Natural killer cell (primary cell): ENCODE measurements around the gene KCNT2. TPM values are rescaled to one million over a fixed set of nuclear protein-coding genes. Genes with fewer than 3 reads are reported as not detected.
A peak's percentile ranks its signal among the peaks of the same experiment; 100 is the strongest.

ENCODE experiments used
- ATAC-seq, 3 donors: fragments of 150-1000 bp in 2 of 3; fragments of 200-7000 bp in 1 of 3; cut with Tn5 transposase; 1 replicate in 1 of 3; 2 replicates in 2 of 3; pipeline ENCODE4 v1.10.0; 2021; ENCODE audit warnings: mild to moderate bottlenecking in 2 of 3, moderate library complexity in 2 of 3
- DNase-seq, 2 donors: peaks; one replicate each; pipeline versions ENCODE4 v3.0.0 to v3.0.0-alpha.2; 2013 to 2021; ENCODE audit warnings: mixed read lengths in 1 of 2
- H3K27ac ChIP-seq: one replicate; pipeline ENCODE4 v1.5.1; 2013; ENCODE audit warnings: mild to moderate bottlenecking, low read length
- H3K27me3 ChIP-seq: one replicate; pipeline ENCODE4 v1.6.1; 2013; ENCODE audit warnings: low read length; ENCODE audit not compliant: control insufficient read depth, insufficient read depth
- H3K36me3 ChIP-seq: one replicate; pipeline ENCODE4 v1.6.1; 2013; ENCODE audit warnings: low read length; ENCODE audit not compliant: control insufficient read depth, insufficient read depth
- H3K4me1 ChIP-seq: one replicate; pipeline ENCODE4 v1.6.1; 2013; ENCODE audit warnings: low read length; ENCODE audit not compliant: control insufficient read depth, insufficient read depth
- H3K4me3 ChIP-seq: one replicate; pipeline ENCODE4 v1.5.1; 2013; ENCODE audit warnings: low read length
- H3K9me3 ChIP-seq: one replicate; pipeline ENCODE4 v1.6.1; 2013; ENCODE audit warnings: low read length; ENCODE audit not compliant: control insufficient read depth, insufficient read depth
- H3K27ac Mint-ChIP-seq, 2 donors: one replicate each; pipeline ENCODE4 v1.8.0; 2022; ENCODE audit warnings: mild to moderate bottlenecking in 2 of 2, mixed read lengths in 2 of 2, moderate library complexity in 1 of 2
- H3K27me3 Mint-ChIP-seq, 2 donors: one replicate each; pipeline ENCODE4 v1.8.0; 2022; ENCODE audit warnings: low read depth in 2 of 2, mixed read lengths in 2 of 2
- H3K36me3 Mint-ChIP-seq: one replicate; pipeline ENCODE4 v1.8.0; 2022; ENCODE audit warnings: mixed read lengths
- H3K4me1 Mint-ChIP-seq, 2 donors: one replicate each; pipeline ENCODE4 v1.8.0; 2022; ENCODE audit warnings: mixed read lengths in 2 of 2
- H3K4me3 Mint-ChIP-seq: one replicate; pipeline ENCODE4 v1.8.0; 2022; ENCODE audit warnings: mild to moderate bottlenecking, moderate library complexity, mixed read lengths
- H3K9me3 Mint-ChIP-seq, 2 donors: one replicate each; pipeline ENCODE4 v1.8.0; 2022; ENCODE audit warnings: mixed read lengths in 2 of 2
- CTCF ChIP-seq: fragments of 200-600 bp; IDR thresholded peaks from one replicate; pipeline ENCODE4 v1.8.0; 2022; ENCODE audit warnings: antibody characterized with exemption
- WGBS: methylation state at CpG from one replicate; pipeline ENCODE4 v1.1.7; 2013; ENCODE audit warnings: missing lambda C conversion rate; ENCODE audit not compliant: insufficient coverage; 5-methylcytosine and 5-hydroxymethylcytosine counted together
- intact Hi-C: fragments of 100-400 bp; cut with micrococcal nuclease; formaldehyde crosslinking; loops from one replicate; pipeline ENCODE4 v1.14.2; 2022
- total RNA-seq, 4 donors: library from RNA; stranded (reverse); fragments of 120-200 nt in 1 of 4; gene quantifications; one replicate each; pipeline versions ENCODE4 v1.2.3 to v1.2.4, GENCODE V29; 2013 to 2022

KCNT2 gene
- total RNA-seq, 3 donors from 2014 or later (not counting 1 experiment from before 2014, with no cell fraction given), result not detected

DNA sequence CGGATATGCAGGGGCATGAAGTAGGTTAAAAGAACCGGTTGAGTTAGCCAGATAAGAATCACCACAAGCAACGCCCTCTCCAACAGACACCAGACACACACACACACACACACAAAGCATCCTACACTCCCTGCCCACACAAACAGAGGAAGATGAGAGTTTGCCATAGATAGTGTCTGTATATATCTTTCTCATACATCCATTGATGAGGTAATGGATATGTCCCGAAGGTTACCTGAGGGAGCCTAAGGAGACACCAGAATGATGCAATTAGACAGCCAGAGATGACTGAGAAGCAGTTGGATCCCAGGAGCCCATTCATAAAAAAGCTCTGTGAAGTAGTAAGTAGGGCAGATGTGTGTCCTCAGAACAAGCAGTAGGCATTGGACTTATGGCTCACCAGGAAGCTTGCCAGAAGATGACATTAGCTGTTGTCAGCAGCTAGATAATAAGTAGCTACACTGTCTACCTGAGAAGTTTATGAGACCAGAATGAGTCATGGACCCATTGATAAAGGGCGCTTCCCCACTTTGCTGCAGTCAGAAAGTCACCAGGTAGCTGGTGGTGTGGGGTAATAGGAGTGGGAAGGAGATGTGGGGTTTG, 247.0 kb downstream of the KCNT2 start:
- ATAC-seq, result no peak
- Mint-ChIP-seq H3K4me1 (no peaks in the 10 kb centered on the region), H3K4me3 (no peak overlapping the region), H3K9me3 (peaks cover 0 to 8% of the 10 kb centered on the region in 2 donors), H3K36me3 (no peaks in the 10 kb centered on the region), H3K27ac (no peak overlapping the region), H3K27me3 (no peaks in the 10 kb centered on the region)
- H3K4me3 ChIP-seq, result no peak overlapping the region
- 84% methylated on average over 2 of the region's 5 CpGs for WGBS
- no peaks in the 10 kb centered on the region for H3K9me3 ChIP-seq
- intact Hi-C loops, result no loop called here
- no peak for TF ChIP-seq CTCF
- DNase-seq, result no peak
- H3K36me3 ChIP-seq, result no peaks in the 10 kb centered on the region
- H3K27ac ChIP-seq, result no peak overlapping the region
- H3K4me1 ChIP-seq, result no peaks in the 10 kb centered on the region
- no peaks in the 10 kb centered on the region for H3K27me3 ChIP-seq

GRCh38 chr1:196357913-196358312, 250.3 kb downstream of the KCNT2 start:
- Histone ChIP-seq H3K4me1 (no peaks in the 10 kb centered on the region), H3K27ac (no peak overlapping the region), H3K36me3 (no peaks in the 10 kb centered on the region), H3K4me3 (no peak overlapping the region), H3K27me3 (no peaks in the 10 kb centered on the region), H3K9me3 (no peaks in the 10 kb centered on the region)
- 83% methylated on average over 1 of the region's 1 CpG for WGBS
- Mint-ChIP-seq H3K27ac (no peak overlapping the region), H3K4me1 (no peaks in the 10 kb centered on the region), H3K9me3 (peaks cover 0 to 10% of the 10 kb centered on the region in 2 donors), H3K4me3 (no peak overlapping the region), H3K36me3 (no peaks in the 10 kb centered on the region), H3K27me3 (no peaks in the 10 kb centered on the region)
- ATAC-seq (no peak), DNase-seq (no peak)
- intact Hi-C loops, result no loop called here
- no peak for TF ChIP-seq CTCF

GRCh38 chr1:196355206-196355786, 252.9 kb downstream of the KCNT2 start:
- Mint-ChIP-seq H3K27me3 (no peaks in the 10 kb centered on the region), H3K9me3 (peaks cover 0 to 4% of the 10 kb centered on the region in 2 donors), H3K36me3 (no peaks in the 10 kb centered on the region), H3K4me3 (no peak overlapping the region), H3K27ac (no peak overlapping the region), H3K4me1 (no peaks in the 10 kb centered on the region)
- H3K36me3 ChIP-seq, result no peaks in the 10 kb centered on the region
- H3K4me1 ChIP-seq, result no peaks in the 10 kb centered on the region
- ATAC-seq (no peak), DNase-seq (peak in 1 of 2 donors; percentile 16)
- H3K27ac ChIP-seq, result no peak overlapping the region
- H3K4me3 ChIP-seq, result no peak overlapping the region
- H3K9me3 ChIP-seq, result no peaks in the 10 kb centered on the region
- intact Hi-C loops, result no loop called here
- no peak for TF ChIP-seq CTCF
- 44% methylated on average over 2 of the region's 3 CpGs for WGBS
- no peaks in the 10 kb centered on the region for H3K27me3 ChIP-seq

DNA sequence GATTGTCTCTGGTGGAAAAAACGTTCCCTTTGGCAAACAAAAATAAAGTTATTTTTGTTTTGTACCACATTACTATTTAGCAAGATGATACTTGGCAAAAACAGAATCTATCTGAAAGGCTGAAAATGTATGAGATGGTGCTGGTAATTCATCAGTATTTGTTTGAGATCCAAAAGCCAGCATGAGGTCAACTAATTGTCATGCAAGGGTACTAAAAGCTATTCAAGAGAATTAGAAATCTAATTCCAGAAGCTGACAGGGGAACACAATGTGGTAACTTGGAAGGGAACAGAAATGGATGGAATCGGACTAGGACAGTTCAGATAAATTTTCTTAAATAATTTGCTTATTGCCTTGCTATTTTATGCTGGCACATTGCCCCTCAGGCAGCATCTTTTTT, 263.8 kb downstream of the KCNT2 start:
- Mint-ChIP-seq H3K4me1 (no peaks in the 10 kb centered on the region), H3K4me3 (no peak overlapping the region), H3K36me3 (no peaks in the 10 kb centered on the region), H3K27ac (no peak overlapping the region), H3K27me3 (no peaks in the 10 kb centered on the region), H3K9me3 (peaks cover 5 to 10% of the 10 kb centered on the region in 2 donors)
- TF ChIP-seq CTCF, result no peak
- no peak overlapping the region for H3K4me3 ChIP-seq
- no peaks in the 10 kb centered on the region for H3K4me1 ChIP-seq
- no peaks in the 10 kb centered on the region for H3K27me3 ChIP-seq
- no peaks in the 10 kb centered on the region for H3K36me3 ChIP-seq
- ATAC-seq (no peak), DNase-seq (no peak)
- 89% methylated on average over 1 of the region's 2 CpGs for WGBS
- intact Hi-C loops, result no loop called here
- no peak overlapping the region for H3K27ac ChIP-seq
- H3K9me3 ChIP-seq, result peaks cover 2% of the 10 kb centered on the region
